ENCODE data around the gene ZNF790.

DNA sequence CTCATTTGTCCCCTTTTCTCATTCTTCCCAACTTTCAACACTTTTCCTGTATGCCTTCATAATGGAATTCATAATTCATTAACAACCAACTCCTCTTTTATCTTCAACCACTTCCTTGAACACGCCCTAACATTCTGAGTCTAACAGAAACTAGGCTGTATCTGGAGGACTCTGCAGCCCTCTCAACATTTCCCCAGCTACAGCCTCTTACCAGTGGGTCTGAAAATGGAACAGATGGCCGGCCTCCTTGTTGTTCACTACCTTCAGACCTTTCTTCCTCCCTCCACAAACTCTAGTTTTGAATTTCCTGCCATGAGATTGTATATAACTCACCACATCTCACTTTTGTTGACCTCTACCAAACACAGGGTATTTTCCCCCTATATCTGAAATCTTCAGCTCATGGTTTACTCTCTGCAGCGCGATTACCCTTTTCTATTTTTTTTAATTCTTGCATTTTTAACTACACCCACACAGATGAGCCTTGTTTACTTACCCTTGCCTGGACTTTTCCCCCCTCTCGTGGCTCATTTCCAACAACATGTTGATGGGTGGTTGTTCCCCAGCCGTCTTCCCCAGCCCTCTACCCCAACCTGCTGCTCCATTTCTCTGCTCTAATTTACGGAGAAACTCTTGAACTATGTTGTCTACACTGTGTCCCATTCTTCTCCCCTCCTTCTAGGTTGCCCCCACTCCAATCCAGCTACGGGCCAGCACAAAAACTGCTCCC, 846 bp downstream of the ZNF790 start:
- TF ChIP-seq BHLHE40 (IDR thresholded peaks at IDR 0.05; ENCODE audit: borderline replicate concordance) (no peak), TARDBP (IDR thresholded peaks at IDR 0.05) (no peak), L3MBTL2 (conservative IDR thresholded peaks at IDR 0.05) (no peak), LEF1 (IDR thresholded peaks at IDR 0.05; ENCODE audit: borderline replicate concordance) (no peak)
